ENCODE measurements around the gene PHIP. TPM values are rescaled to one million over a fixed set of nuclear protein-coding genes. Genes with fewer than 3 reads are reported as not detected.
"Not testable (repeated sequence)": the region's sequence is repeated elsewhere in the genome, so short reads cannot be mapped to it uniquely, and the experiment has no call there.

Gene PHIP
- total RNA-seq, 1 donor from 2014 or later, result 33.9 TPM

- Mint-ChIP-seq H3K27me3 (no peaks in the 10 kb centered on the region), H3K4me3 (no peak overlapping the region), H3K4me1 (no peaks in the 10 kb centered on the region), H3K9me3 (no peaks in the 10 kb centered on the region), H3K27ac (no peak overlapping the region), H3K36me3 (ENCODE audit: low read depth) (peaks cover 43% of the 10 kb centered on the region)
- no peak for DNase-seq
- intact Hi-C loops (cut with micrococcal nuclease), result no loop called here
These were observed 93.7 kb downstream of the PHIP start for GRCh38 chr6:78984225-78984950.

- peaks cover 39% of the 10 kb centered on the region for H3K36me3 Mint-ChIP-seq (ENCODE audit: low read depth)
These were observed 110.9 kb downstream of the PHIP start for GRCh38 chr6:78967191-78967590.

GRCh38 chr6:78966542-78966941 is 111.5 kb downstream of the PHIP start:
- Mint-ChIP-seq H3K4me3 (no peak overlapping the region), H3K27me3 (no peaks in the 10 kb centered on the region), H3K27ac (no peak overlapping the region), H3K4me1 (peaks cover 4% of the 10 kb centered on the region), H3K9me3 (no peaks in the 10 kb centered on the region), H3K36me3 (ENCODE audit: low read depth) (peaks cover 43% of the 10 kb centered on the region)
- intact Hi-C loops (cut with micrococcal nuclease), result no loop called here
- no peak for DNase-seq

More at GRCh38 chr6:78967191-78967590, 110.9 kb downstream of the PHIP start:
- Mint-ChIP-seq H3K4me1 (peaks cover 4% of the 10 kb centered on the region), H3K27ac (no peak overlapping the region), H3K4me3 (no peak overlapping the region), H3K9me3 (no peaks in the 10 kb centered on the region), H3K27me3 (no peaks in the 10 kb centered on the region)
- intact Hi-C loops (cut with micrococcal nuclease), result no loop called here
- no peak for DNase-seq

GRCh38 chr6:78962448-78962847 is 115.6 kb downstream of the PHIP start:
- intact Hi-C loops (cut with micrococcal nuclease), result no loop called here
- Mint-ChIP-seq H3K9me3 (no peaks in the 10 kb centered on the region), H3K4me1 (peaks cover 4% of the 10 kb centered on the region), H3K27me3 (no peaks in the 10 kb centered on the region), H3K36me3 (ENCODE audit: low read depth) (peaks cover 47% of the 10 kb centered on the region), H3K27ac (no peak overlapping the region), H3K4me3 (no peak overlapping the region)
- no peak for DNase-seq

- Mint-ChIP-seq H3K27ac (no peak overlapping the region), H3K27me3 (no peaks in the 10 kb centered on the region), H3K4me3 (no peak overlapping the region), H3K36me3 (ENCODE audit: low read depth) (peaks cover 63% of the 10 kb centered on the region), H3K9me3 (peaks cover 22% of the 10 kb centered on the region), H3K4me1 (peaks cover 1% of the 10 kb centered on the region)
- intact Hi-C loops (cut with micrococcal nuclease), result no loop called here
- no peak for DNase-seq
These were observed 123.3 kb downstream of the PHIP start for GRCh38 chr6:78954740-78955139.

GRCh38 chr6:78953798-78954197 is 124.3 kb downstream of the PHIP start:
- no peaks in the 10 kb centered on the region for H3K27me3 Mint-ChIP-seq
- peaks cover 68% of the 10 kb centered on the region for H3K36me3 Mint-ChIP-seq (ENCODE audit: low read depth)
- H3K4me1 Mint-ChIP-seq, result peaks cover 1% of the 10 kb centered on the region
- H3K4me3 Mint-ChIP-seq, result no peak overlapping the region
- intact Hi-C loops (cut with micrococcal nuclease), result no loop called here
- H3K9me3 Mint-ChIP-seq, result peaks cover 30% of the 10 kb centered on the region
- no peak overlapping the region for H3K27ac Mint-ChIP-seq
- DNase-seq, result no peak

- Mint-ChIP-seq H3K27ac (no peak overlapping the region), H3K36me3 (ENCODE audit: low read depth) (peaks cover 76% of the 10 kb centered on the region), H3K4me3 (no peak overlapping the region), H3K4me1 (peaks cover 1% of the 10 kb centered on the region), H3K9me3 (peaks cover 32% of the 10 kb centered on the region), H3K27me3 (no peaks in the 10 kb centered on the region)
- no peak for DNase-seq
- intact Hi-C loops (cut with micrococcal nuclease), result no loop called here
These were observed 125.7 kb downstream of the PHIP start for GRCh38 chr6:78952362-78952761.

GRCh38 chr6:78948785-78949184 is 129.3 kb downstream of the PHIP start:
- no peak overlapping the region for H3K27ac Mint-ChIP-seq
- no peak overlapping the region for H3K4me3 Mint-ChIP-seq
- H3K9me3 Mint-ChIP-seq, result peaks cover 32% of the 10 kb centered on the region
- peaks cover 1% of the 10 kb centered on the region for H3K4me1 Mint-ChIP-seq
- H3K36me3 Mint-ChIP-seq (ENCODE audit: low read depth), result peaks cover 79% of the 10 kb centered on the region
- no peaks in the 10 kb centered on the region for H3K27me3 Mint-ChIP-seq
- DNase-seq, result no peak
- intact Hi-C loops (cut with micrococcal nuclease), result no loop called here

- Mint-ChIP-seq H3K9me3 (peaks cover 28% of the 10 kb centered on the region), H3K4me1 (peaks cover 1% of the 10 kb centered on the region), H3K36me3 (ENCODE audit: low read depth) (peaks cover 75% of the 10 kb centered on the region), H3K4me3 (no peak overlapping the region), H3K27ac (no peak overlapping the region), H3K27me3 (no peaks in the 10 kb centered on the region)
- intact Hi-C loops (cut with micrococcal nuclease), result no loop called here
- DNase-seq, result no peak
These were observed 130.1 kb downstream of the PHIP start for GRCh38 chr6:78947962-78948361.

GRCh38 chr6:78947529-78947928 is 130.5 kb downstream of the PHIP start:
- DNase-seq, result no peak
- peaks cover 1% of the 10 kb centered on the region for H3K4me1 Mint-ChIP-seq
- H3K9me3 Mint-ChIP-seq, result peaks cover 24% of the 10 kb centered on the region
- intact Hi-C loops (cut with micrococcal nuclease), result no loop called here
- no peak overlapping the region for H3K4me3 Mint-ChIP-seq
- H3K27me3 Mint-ChIP-seq, result no peaks in the 10 kb centered on the region
- H3K36me3 Mint-ChIP-seq (ENCODE audit: low read depth), result peaks cover 72% of the 10 kb centered on the region
- no peak overlapping the region for H3K27ac Mint-ChIP-seq

GRCh38 chr6:78942446-78942845 is 135.6 kb downstream of the PHIP start:
- DNase-seq, result no peak
- no peak overlapping the region for H3K27ac Mint-ChIP-seq
- peaks cover 48% of the 10 kb centered on the region for H3K36me3 Mint-ChIP-seq (ENCODE audit: low read depth)
- no peak overlapping the region for H3K4me3 Mint-ChIP-seq
- intact Hi-C loops (cut with micrococcal nuclease), result no loop called here
- H3K9me3 Mint-ChIP-seq, result no peaks in the 10 kb centered on the region
- H3K27me3 Mint-ChIP-seq, result no peaks in the 10 kb centered on the region
- H3K4me1 Mint-ChIP-seq, result no peaks in the 10 kb centered on the region

- Mint-ChIP-seq H3K4me1 (no peaks in the 10 kb centered on the region), H3K9me3 (no peaks in the 10 kb centered on the region), H3K4me3 (no peak overlapping the region), H3K27me3 (no peaks in the 10 kb centered on the region), H3K36me3 (ENCODE audit: low read depth) (peaks cover 21% of the 10 kb centered on the region), H3K27ac (no peak overlapping the region)
- no peak for DNase-seq
- intact Hi-C loops (cut with micrococcal nuclease), result no loop called here
These were observed 141.5 kb downstream of the PHIP start for GRCh38 chr6:78936515-78936914.

- Mint-ChIP-seq H3K36me3 (ENCODE audit: low read depth) (peaks cover 15% of the 10 kb centered on the region), H3K4me3 (no peak overlapping the region), H3K4me1 (no peaks in the 10 kb centered on the region), H3K27ac (no peak overlapping the region), H3K27me3 (no peaks in the 10 kb centered on the region), H3K9me3 (no peaks in the 10 kb centered on the region)
- intact Hi-C loops (cut with micrococcal nuclease), result no loop called here
- DNase-seq, result no peak
These were observed 142.5 kb downstream of the PHIP start for GRCh38 chr6:78935553-78935952.

GRCh38 chr6:78925317-78925716 is 152.7 kb downstream of the PHIP start:
- intact Hi-C loops (cut with micrococcal nuclease), result no loop called here
- H3K4me1 Mint-ChIP-seq, result no peaks in the 10 kb centered on the region
- no peak overlapping the region for H3K27ac Mint-ChIP-seq
- no peak for DNase-seq
- H3K4me3 Mint-ChIP-seq, result no peak overlapping the region
- peaks cover 19% of the 10 kb centered on the region for H3K9me3 Mint-ChIP-seq
- peaks cover 1% of the 10 kb centered on the region for H3K27me3 Mint-ChIP-seq
- H3K36me3 Mint-ChIP-seq (ENCODE audit: low read depth), result no peaks in the 10 kb centered on the region

GRCh38 chr6:78921168-78921567 is 156.9 kb downstream of the PHIP start:
- H3K27ac Mint-ChIP-seq; DNase-seq; H3K4me3 Mint-ChIP-seq; intact Hi-C loops (cut with micrococcal nuclease); H3K4me1 Mint-ChIP-seq; H3K36me3 Mint-ChIP-seq (ENCODE audit: low read depth); H3K27me3 Mint-ChIP-seq: not testable (repeated sequence)
- H3K9me3 Mint-ChIP-seq, result peaks cover 28% of the 10 kb centered on the region

Measured in activated CD4-positive, alpha-beta T cell treated with anti-CD3 and anti-CD28 coated beads, Interleukin-2, amount 10 ng/mL, durations not matched to agents 24 days and 14 days (primary cell).